ENCODE measurements around the gene LANCL2.

GRCh38 chr7:55477781-55478374, 112.7 kb downstream of the LANCL2 start:
- TF ChIP-seq, protein P1, sequence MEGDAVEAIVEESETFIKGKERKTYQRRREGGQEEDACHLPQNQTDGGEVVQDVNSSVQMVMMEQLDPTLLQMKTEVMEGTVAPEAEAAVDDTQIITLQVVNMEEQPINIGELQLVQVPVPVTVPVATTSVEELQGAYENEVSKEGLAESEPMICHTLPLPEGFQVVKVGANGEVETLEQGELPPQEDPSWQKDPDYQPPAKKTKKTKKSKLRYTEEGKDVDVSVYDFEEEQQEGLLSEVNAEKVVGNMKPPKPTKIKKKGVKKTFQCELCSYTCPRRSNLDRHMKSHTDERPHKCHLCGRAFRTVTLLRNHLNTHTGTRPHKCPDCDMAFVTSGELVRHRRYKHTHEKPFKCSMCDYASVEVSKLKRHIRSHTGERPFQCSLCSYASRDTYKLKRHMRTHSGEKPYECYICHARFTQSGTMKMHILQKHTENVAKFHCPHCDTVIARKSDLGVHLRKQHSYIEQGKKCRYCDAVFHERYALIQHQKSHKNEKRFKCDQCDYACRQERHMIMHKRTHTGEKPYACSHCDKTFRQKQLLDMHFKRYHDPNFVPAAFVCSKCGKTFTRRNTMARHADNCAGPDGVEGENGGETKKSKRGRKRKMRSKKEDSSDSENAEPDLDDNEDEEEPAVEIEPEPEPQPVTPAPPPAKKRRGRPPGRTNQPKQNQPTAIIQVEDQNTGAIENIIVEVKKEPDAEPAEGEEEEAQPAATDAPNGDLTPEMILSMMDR (IDR thresholded peaks at IDR 0.05) = no peak
- no peak for TF ChIP-seq POLR2A (IDR thresholded peaks at IDR 0.05)
- no peak for TF ChIP-seq POLR2AphosphoS5 (IDR thresholded peaks at IDR 0.05)
